Naive B cell (primary cell): ENCODE results near the gene COL13A1. TPM values are rescaled to one million over a fixed set of nuclear protein-coding genes. Genes with fewer than 3 reads are reported as not detected.

Experiments
- ATAC-seq, 2 donors: fragments of 150-1000 bp; cut with Tn5 transposase; 2 replicates each; pipeline ENCODE4 v1.10.0; 2021; ENCODE audit warnings: low read depth in 2 of 2, mild to moderate bottlenecking in 2 of 2, moderate library complexity in 2 of 2
- DNase-seq: peaks from one replicate; pipeline ENCODE4 v3.0.0; 2022
- H3K27ac Mint-ChIP-seq, 6 donors: one replicate each; pipeline ENCODE4 v1.8.0; 2020 to 2022; ENCODE audit warnings: mild to moderate bottlenecking in 6 of 6, mixed read lengths in 6 of 6, moderate library complexity in 5 of 6, inconsistent platforms in 2 of 6
- H3K27me3 Mint-ChIP-seq, 3 donors: one replicate each; pipeline ENCODE4 v1.8.0; 2021 to 2022; ENCODE audit warnings: mixed read lengths in 3 of 3, mild to moderate bottlenecking in 1 of 3
- H3K36me3 Mint-ChIP-seq, 2 donors: one replicate each; pipeline ENCODE4 v1.8.0; 2020 to 2022; ENCODE audit warnings: mixed read lengths in 2 of 2, inconsistent platforms in 1 of 2, mild to moderate bottlenecking in 1 of 2
- H3K4me1 Mint-ChIP-seq, 3 donors: one replicate each; pipeline ENCODE4 v1.8.0; 2020 to 2022; ENCODE audit warnings: mixed read lengths in 3 of 3, inconsistent platforms in 1 of 3, mild to moderate bottlenecking in 1 of 3, moderate library complexity in 1 of 3
- H3K4me3 Mint-ChIP-seq, 8 donors: one replicate each; pipeline ENCODE4 v1.8.0; 2020 to 2022; ENCODE audit warnings: mild to moderate bottlenecking in 8 of 8, mixed read lengths in 8 of 8, moderate library complexity in 8 of 8, inconsistent platforms in 2 of 8
- H3K9me3 Mint-ChIP-seq, 7 donors: one replicate each; pipeline ENCODE4 v1.8.0; 2020 to 2022; ENCODE audit warnings: mixed read lengths in 7 of 7, mild to moderate bottlenecking in 5 of 7, inconsistent platforms in 2 of 7, moderate library complexity in 1 of 7
- polyA plus RNA-seq, 6 donors: library from polyadenylated mRNA; unstranded; fragments of 300-500 nt; fragmentation: Illumina TruSeq; gene quantifications; one replicate each; pipeline ENCODE4 v1.2.3, GENCODE V29; 2021; ENCODE audit warnings: low read depth in 6 of 6

COL13A1 gene
- polyA plus RNA-seq, 6 donors from 2014 or later, result not detected

DNA sequence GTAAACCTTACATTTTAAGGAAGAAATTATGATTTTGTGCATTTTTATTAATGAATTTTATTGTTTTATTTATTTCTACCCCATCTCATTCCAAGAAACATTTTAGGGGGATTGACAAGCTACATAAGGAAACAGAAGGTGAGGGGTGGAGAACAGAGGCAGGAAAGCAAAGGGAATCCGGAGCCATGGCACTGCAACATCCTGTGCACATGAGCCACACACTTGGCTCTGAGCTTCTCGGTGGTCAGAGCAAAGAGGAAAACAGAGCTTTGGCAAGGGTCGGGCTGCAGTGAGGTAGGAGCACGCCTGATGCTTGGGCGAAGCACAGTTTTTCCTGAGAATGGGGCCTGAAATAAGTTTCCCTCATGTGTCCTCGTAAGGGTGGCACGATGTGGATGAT is 68.9 kb downstream of the COL13A1 start:
- peaks cover 0 to 3% (median 0%) of the 10 kb centered on the region in 3 donors for H3K4me1 Mint-ChIP-seq
- H3K9me3 Mint-ChIP-seq, result no peaks in the 10 kb centered on the region
- DNase-seq (no peak), ATAC-seq (no peak)
- no peak overlapping the region for H3K4me3 Mint-ChIP-seq
- no peak overlapping the region for H3K27ac Mint-ChIP-seq
- H3K27me3 Mint-ChIP-seq, result peaks cover 3 to 18% (median 5%) of the 10 kb centered on the region in 3 donors
- no peaks in the 10 kb centered on the region for H3K36me3 Mint-ChIP-seq

DNA sequence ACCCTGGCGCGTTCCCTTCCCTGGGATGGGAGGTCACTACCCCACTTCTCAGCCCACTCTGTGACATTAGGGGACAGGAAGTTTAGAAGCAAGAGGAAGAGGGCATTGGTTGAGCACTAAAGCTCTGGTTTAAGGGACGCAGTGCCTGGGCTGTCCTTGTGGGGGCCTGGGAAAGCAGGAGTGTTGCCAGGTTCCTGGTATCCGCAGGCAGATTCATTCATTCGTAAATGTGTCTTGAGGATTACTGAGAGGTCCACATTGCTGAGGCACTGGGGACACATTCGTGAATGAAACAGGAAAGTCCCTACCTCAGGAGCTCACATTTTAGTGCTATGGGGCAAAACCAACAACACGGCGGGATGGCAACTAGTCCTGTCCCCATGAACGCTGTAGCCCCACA is 69.4 kb downstream of the COL13A1 start:
- ATAC-seq (no peak), DNase-seq (no peak)
- Mint-ChIP-seq H3K27me3 (peaks cover 3 to 18% (median 4%) of the 10 kb centered on the region in 3 donors), H3K4me3 (no peak overlapping the region), H3K27ac (no peak overlapping the region), H3K9me3 (no peaks in the 10 kb centered on the region), H3K4me1 (peaks cover 0 to 3% (median 0%) of the 10 kb centered on the region in 3 donors), H3K36me3 (no peaks in the 10 kb centered on the region)

DNA sequence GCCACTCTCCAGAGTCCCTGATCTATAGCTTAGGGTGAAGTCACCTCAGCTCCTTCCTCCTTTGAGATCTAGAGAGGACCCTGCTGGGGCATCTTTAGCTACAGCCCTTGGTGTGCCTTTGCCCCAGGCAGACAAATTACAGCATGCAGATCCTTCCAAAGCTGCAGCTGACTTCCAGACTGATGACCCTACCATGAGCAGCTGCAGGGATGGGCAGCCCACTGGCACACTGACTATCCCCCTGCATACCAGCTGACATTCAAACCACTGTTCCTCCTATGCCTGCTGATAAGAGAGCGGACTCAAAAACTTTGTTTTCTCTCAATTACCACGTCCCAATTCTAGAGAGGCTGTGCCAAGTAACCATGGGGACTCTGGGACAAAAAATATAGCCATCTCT is 70.6 kb downstream of the COL13A1 start:
- no peaks in the 10 kb centered on the region for H3K9me3 Mint-ChIP-seq
- no peaks in the 10 kb centered on the region for H3K36me3 Mint-ChIP-seq
- peaks cover 0 to 3% (median 0%) of the 10 kb centered on the region in 3 donors for H3K4me1 Mint-ChIP-seq
- DNase-seq (no peak), ATAC-seq (no peak)
- peaks cover 3 to 21% (median 4%) of the 10 kb centered on the region in 3 donors for H3K27me3 Mint-ChIP-seq
- no peak overlapping the region for H3K27ac Mint-ChIP-seq
- H3K4me3 Mint-ChIP-seq, result no peak overlapping the region

DNA sequence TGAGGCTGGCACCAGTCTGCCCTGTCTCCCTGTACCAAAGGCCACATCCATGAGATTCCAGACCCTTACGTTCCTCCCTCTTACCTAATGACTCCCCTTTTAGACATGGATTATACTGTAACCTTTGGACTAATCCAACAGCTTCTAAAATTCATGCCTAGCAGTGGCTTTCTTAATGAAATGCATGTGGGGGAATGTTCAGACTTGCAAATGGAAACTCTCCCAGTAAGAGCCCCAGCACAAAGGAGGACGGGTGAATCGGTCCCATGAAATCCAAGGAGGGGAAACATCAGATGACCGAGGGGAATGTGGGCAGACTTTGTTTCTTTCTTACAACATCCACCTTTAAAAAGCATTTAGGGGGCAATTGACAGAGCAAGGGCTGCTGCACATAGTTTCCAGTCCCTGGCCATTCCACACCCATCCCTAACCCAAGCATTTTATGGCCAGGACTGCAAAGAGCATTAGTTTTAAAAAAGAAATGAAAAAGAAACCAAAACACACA is 71.5 kb downstream of the COL13A1 start:
- Mint-ChIP-seq H3K9me3 (no peaks in the 10 kb centered on the region), H3K27ac (no peak overlapping the region), H3K4me1 (peaks cover 0 to 3% (median 0%) of the 10 kb centered on the region in 3 donors), H3K27me3 (peaks cover 3 to 26% (median 5%) of the 10 kb centered on the region in 3 donors), H3K4me3 (no peak overlapping the region), H3K36me3 (no peaks in the 10 kb centered on the region)
- no peak for DNase-seq
- ATAC-seq, result no peak

DNA sequence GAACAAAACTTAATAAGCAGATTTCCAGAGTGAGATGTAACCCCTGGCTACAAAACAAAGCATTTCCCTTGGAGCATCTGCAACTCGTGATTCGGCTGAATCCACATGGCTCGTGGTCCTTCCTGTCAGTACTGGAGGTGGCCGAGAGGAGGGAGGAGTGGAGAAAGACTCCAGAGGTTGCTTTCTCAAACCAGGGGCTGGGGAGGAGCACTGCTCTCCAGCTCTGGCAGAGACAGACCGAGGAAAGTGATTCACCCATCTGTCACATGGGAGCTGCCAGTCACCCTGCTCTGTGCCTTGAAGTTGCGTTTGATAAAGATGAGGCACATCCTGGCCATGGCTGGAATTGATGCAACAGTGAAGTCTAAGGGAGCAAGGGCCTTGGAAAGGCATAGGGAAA is 72.7 kb downstream of the COL13A1 start:
- peaks cover 5 to 20% (median 5%) of the 10 kb centered on the region in 3 donors for H3K27me3 Mint-ChIP-seq
- ATAC-seq, result no peak

DNA sequence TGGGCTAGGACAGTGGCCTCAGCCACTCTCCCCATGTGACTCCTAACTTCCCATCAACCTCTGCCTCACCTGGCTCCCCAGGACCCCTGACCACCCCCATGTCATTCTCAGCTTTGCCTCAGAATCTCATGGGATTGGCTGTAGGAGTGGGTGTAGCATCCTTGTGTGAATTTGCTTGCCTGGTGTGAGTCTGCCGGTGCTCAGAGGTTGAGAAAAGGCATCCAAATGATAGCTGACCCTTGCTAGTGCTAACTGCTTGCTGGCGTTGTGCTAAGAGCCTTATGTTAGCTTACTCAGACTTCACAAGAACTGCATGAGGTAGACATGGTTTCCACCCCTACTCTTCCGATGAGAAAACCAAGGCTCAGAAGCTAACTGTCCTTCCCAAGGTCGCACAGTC is 74.2 kb downstream of the COL13A1 start:
- Mint-ChIP-seq H3K4me3 (no peak overlapping the region), H3K27me3 (peaks cover 7 to 27% (median 15%) of the 10 kb centered on the region in 3 donors), H3K9me3 (no peaks in the 10 kb centered on the region), H3K27ac (no peak overlapping the region), H3K4me1 (no peaks in the 10 kb centered on the region), H3K36me3 (no peaks in the 10 kb centered on the region)
- DNase-seq (no peak), ATAC-seq (no peak)

More for the DNA sequence above, 72.7 kb downstream of the COL13A1 start:
- H3K36me3 Mint-ChIP-seq, result no peaks in the 10 kb centered on the region
- DNase-seq, result no peak
- H3K9me3 Mint-ChIP-seq, result no peaks in the 10 kb centered on the region
- no peak overlapping the region for H3K4me3 Mint-ChIP-seq
- H3K4me1 Mint-ChIP-seq, result no peaks in the 10 kb centered on the region
- H3K27ac Mint-ChIP-seq, result no peak overlapping the region

DNA sequence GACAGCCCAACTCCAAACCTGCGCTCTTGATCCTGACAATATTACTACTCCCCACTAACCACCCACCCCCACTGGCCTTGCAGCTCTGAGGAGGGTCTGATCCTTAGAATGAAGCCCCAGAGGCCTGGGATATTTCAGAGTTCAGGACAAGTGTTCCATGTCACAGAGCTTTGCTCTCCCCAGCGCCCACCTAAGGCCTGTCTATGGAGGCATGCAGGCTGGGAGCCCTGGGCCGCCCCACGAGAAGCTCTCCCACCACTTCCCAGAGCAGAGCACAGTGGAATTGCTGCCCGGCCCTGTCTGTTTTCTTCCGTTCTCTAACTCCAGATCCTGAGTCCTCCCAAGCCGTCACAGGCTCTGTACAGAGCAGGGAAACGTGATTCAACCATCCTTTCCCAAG is 74.6 kb downstream of the COL13A1 start:
- H3K36me3 Mint-ChIP-seq, result no peaks in the 10 kb centered on the region
- no peak for ATAC-seq
- H3K4me3 Mint-ChIP-seq, result no peak overlapping the region

DNA sequence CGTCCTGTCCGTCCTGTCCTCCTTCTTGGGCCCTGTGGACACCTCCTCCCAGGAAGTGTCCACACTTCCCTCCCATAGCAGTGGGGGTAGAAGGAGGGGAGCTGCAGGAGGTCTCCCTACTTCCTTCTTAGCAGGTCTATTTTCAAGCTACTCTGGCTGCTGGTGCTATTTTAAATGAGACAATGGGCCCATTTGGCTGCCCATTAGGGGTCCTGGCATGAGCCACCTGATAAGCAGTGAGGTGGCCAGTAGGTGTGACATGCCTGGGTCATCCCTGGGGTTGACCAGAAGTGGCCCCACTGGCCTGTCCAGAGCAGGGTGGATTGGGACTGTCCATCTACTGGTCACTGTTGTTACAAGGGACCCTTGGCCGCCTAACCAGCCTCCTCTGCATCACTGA is 75.2 kb downstream of the COL13A1 start:
- H3K4me1 Mint-ChIP-seq, result peaks cover 0 to 5% (median 0%) of the 10 kb centered on the region in 3 donors
- peaks cover 10 to 26% (median 15%) of the 10 kb centered on the region in 3 donors for H3K27me3 Mint-ChIP-seq
- ATAC-seq (no peak), DNase-seq (no peak)
- H3K9me3 Mint-ChIP-seq, result no peaks in the 10 kb centered on the region
- no peaks in the 10 kb centered on the region for H3K36me3 Mint-ChIP-seq
- H3K27ac Mint-ChIP-seq, result peak overlapping the region in 1 of 6 donors; percentile 11
- no peak overlapping the region for H3K4me3 Mint-ChIP-seq

More for the DNA sequence above, 74.6 kb downstream of the COL13A1 start:
- no peak for DNase-seq
- H3K9me3 Mint-ChIP-seq, result no peaks in the 10 kb centered on the region
- peaks cover 0 to 4% (median 0%) of the 10 kb centered on the region in 3 donors for H3K4me1 Mint-ChIP-seq
- H3K27ac Mint-ChIP-seq, result no peak overlapping the region
- H3K27me3 Mint-ChIP-seq, result peaks cover 8 to 26% (median 15%) of the 10 kb centered on the region in 3 donors

DNA sequence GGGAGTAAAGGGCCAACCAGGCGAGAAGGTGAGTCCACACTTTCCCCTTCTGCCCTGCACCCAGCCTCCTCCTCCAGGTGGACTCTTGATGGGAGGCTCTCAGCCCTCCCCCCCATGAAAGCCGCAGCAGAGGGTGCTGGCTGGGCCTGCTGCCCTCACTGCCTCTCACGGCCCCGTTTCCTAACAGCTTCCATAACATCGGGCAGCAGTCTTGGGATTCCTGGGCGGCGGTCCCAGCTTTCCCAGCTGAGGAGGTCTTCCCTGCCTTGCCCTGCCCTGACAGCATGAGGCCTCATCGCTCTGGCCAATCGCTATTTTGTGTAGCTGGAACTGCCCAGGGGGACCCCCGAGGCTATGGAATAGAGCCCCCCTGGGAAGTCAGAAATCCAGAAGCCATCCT is 76.3 kb downstream of the COL13A1 start:
- ATAC-seq (no peak), DNase-seq (no peak)
- no peaks in the 10 kb centered on the region for H3K9me3 Mint-ChIP-seq
- peaks cover 0 to 5% (median 0%) of the 10 kb centered on the region in 3 donors for H3K4me1 Mint-ChIP-seq
- no peak overlapping the region for H3K4me3 Mint-ChIP-seq
- H3K36me3 Mint-ChIP-seq, result no peaks in the 10 kb centered on the region
- no peak overlapping the region for H3K27ac Mint-ChIP-seq
- peaks cover 14 to 26% (median 15%) of the 10 kb centered on the region in 3 donors for H3K27me3 Mint-ChIP-seq

DNA sequence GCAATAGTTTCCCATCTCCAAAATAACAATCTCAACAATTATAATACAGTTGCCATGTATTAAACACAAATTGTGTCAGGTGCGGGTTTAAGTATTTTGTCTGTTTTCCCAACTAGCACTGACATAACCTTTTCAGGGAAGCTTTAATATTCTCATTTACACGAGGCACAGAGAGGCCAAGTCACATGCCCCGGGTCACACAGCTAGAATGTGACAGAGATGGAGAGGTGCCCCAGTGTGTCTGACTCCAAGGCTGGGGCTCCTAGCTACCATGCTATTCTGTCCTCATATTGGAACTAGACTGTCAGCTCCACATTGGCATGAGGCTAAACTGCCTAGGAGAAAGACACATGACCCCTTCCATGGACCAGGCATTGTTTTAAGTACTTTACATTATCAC is 77.2 kb downstream of the COL13A1 start:
- no peak for ATAC-seq
- H3K4me3 Mint-ChIP-seq, result no peak overlapping the region
- H3K27ac Mint-ChIP-seq, result no peak overlapping the region
- no peak for DNase-seq
- H3K9me3 Mint-ChIP-seq, result no peaks in the 10 kb centered on the region
- H3K27me3 Mint-ChIP-seq, result peaks cover 14 to 36% (median 24%) of the 10 kb centered on the region in 3 donors
- H3K36me3 Mint-ChIP-seq, result no peaks in the 10 kb centered on the region
- H3K4me1 Mint-ChIP-seq, result peaks cover 0 to 5% (median 0%) of the 10 kb centered on the region in 3 donors

DNA sequence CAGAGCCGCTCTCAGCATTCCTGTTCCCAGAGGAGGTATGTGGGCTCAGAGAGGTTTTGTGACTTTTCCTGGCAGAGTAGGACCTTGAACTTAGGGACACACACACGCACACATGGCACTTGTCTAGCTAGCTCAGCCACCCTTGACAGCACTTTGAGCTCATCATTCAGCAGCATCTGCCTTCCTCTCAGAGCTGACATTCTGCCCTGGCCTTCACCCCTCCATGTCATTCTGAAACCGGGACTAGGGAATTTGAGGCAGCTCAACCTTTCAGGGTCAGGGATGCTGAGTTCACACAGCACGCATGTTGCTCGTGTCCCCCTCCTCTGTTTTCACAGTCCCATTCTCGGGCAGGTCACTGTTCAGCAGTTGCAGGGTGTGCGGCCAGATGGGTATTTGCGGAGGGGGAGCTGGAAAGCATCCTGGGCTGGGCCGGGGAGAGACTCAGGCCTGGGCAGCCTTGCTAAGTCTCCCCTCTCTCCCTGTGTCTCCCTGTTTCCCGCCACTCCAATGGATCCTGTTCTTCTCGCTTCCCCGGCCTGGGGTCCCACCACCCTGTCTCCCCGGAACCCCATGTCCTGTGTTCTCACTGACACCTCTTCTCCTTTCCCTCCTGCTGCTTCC is 78.0 kb downstream of the COL13A1 start:
- DNase-seq (no peak), ATAC-seq (no peak)
- H3K4me1 Mint-ChIP-seq, result peaks cover 0 to 5% (median 0%) of the 10 kb centered on the region in 3 donors
- no peaks in the 10 kb centered on the region for H3K36me3 Mint-ChIP-seq
- peaks cover 14 to 37% (median 24%) of the 10 kb centered on the region in 3 donors for H3K27me3 Mint-ChIP-seq
- no peaks in the 10 kb centered on the region for H3K9me3 Mint-ChIP-seq
- H3K27ac Mint-ChIP-seq, result peak overlapping the region in 1 of 6 donors; percentile 81
- H3K4me3 Mint-ChIP-seq, result no peak overlapping the region

DNA sequence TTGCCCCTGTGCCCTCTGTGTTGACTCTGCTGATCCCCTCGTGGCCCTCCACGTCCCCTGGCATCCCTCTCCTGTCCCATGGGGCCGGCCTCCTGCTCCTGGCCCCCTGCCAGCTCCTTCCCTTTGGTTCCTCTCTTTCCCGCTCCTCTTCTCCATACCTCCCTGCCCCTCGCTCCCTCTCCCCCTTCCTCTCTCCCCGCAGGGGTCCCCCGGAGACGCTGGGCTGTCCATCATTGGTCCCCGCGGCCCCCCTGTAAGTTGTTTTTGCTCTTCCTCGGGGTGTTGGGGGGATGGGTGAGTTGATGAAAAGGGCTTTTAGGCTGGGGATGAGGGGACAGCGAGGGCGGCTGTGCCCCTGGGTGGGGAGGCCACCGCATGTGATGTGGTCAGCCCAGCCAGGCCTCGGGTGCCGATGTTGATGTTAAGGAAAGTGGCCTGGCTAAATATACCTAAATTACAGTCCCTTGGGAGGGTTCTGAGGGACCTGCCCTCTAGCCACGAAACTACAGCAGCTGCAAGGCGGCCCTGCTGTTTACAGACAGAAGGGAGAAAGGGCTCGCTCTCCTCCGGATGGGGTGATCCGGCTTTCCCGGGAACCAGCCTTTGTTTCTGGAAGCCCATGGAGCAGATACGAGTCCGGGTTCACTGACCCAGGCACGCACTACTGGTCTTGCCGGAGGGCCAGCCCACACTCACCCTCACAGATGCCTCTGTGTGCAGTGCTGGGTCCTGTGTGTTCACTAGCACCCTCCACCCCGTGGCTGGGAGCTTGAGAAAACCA is 78.8 kb downstream of the COL13A1 start:
- peaks cover 0 to 5% (median 0%) of the 10 kb centered on the region in 3 donors for H3K4me1 Mint-ChIP-seq
- no peaks in the 10 kb centered on the region for H3K9me3 Mint-ChIP-seq
- no peak for ATAC-seq
- H3K27me3 Mint-ChIP-seq, result peaks cover 14 to 37% (median 24%) of the 10 kb centered on the region in 3 donors
- no peaks in the 10 kb centered on the region for H3K36me3 Mint-ChIP-seq
- no peak overlapping the region for H3K27ac Mint-ChIP-seq
- no peak for DNase-seq
- peak overlapping the region in 1 of 8 donors; percentile 64 for H3K4me3 Mint-ChIP-seq

DNA sequence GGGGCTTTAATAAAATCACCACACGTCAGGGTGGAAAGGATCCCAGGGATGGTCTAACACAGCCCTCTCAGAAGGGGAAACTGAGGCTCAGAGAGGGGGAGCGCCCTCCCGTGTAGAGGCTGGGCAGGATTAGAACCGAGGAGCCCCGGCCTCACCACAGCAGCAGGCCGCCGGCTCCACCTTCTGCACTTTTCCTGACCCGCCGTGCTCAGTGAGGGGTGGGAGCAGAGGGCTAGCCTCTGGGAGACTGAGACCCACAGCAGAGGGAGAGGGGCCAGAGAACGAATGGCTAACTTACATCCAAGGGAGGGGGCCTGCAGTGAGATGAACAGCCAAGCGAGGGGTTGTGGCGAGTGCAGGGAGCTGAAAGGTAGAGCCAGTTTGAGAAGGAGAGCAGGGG is 79.5 kb downstream of the COL13A1 start:
- Mint-ChIP-seq H3K27ac (peak overlapping the region in 1 of 6 donors; percentile 33), H3K4me3 (peak overlapping the region in 1 of 8 donors; percentile 69), H3K4me1 (peaks cover 0 to 5% (median 0%) of the 10 kb centered on the region in 3 donors), H3K27me3 (peaks cover 14 to 37% (median 24%) of the 10 kb centered on the region in 3 donors), H3K9me3 (no peaks in the 10 kb centered on the region), H3K36me3 (no peaks in the 10 kb centered on the region)
- DNase-seq, result no peak
- ATAC-seq, result no peak
